Measurements from ENCODE around the gene EIF4G1. TPM values are rescaled to one million over a fixed set of nuclear protein-coding genes. Genes with fewer than 3 reads are reported as not detected.

EIF4G1 gene
- total and polyA plus RNA-seq, 2 experiments from 2014 or later, result 227 to 552 TPM

- peaks cover 7% of the 10 kb centered on the region; the same call in 1 of the 2 replicates for H3K4me1 ChIP-seq (ENCODE audit: insufficient read depth)
- no peaks in the 10 kb centered on the region for H3K9me2 ChIP-seq (ENCODE audit: insufficient read depth)
- H3K4me2 ChIP-seq, result no peak overlapping the region
- TF ChIP-seq EZH2phosphoT487 (IDR thresholded peaks at IDR 0.05; ENCODE audit: unreplicated experiment) (no peak), CTCF (conservative IDR thresholded peaks at IDR 0.05; ENCODE audit: low read depth in 2 of 2) (no peak), ZNF462 (CRISPR knock-in tag; IDR thresholded peaks at IDR 0.05) (no peak), STAT1 (IDR thresholded peaks at IDR 0.05; ENCODE audit: unreplicated experiment) (no peak), ZNF331 (CRISPR knock-in tag; IDR thresholded peaks at IDR 0.05; ENCODE audit: low read depth) (no peak), EZH2 (IDR thresholded peaks at IDR 0.05; ENCODE audit: low read depth, unreplicated experiment) (no peak), ETS1 (IDR thresholded peaks at IDR 0.05) (no peak), POLR2AphosphoS5 (IDR thresholded peaks at IDR 0.05; ENCODE audit: low read depth) (no peak), REST (IDR thresholded peaks at IDR 0.05; ENCODE audit: unreplicated experiment) (no peak), JUNB (IDR thresholded peaks at IDR 0.05; ENCODE audit: unreplicated experiment) (no peak), NANOG (IDR thresholded peaks at IDR 0.05; ENCODE audit: borderline replicate concordance) (no peak)
- Mint-ChIP-seq H3K4me3 (no peak overlapping the region), H3K9me3 (no peaks in the 10 kb centered on the region), H3K36me3 (ENCODE audit: low read depth) (peaks cover 23% of the 10 kb centered on the region), H3K4me1 (peaks cover 10% of the 10 kb centered on the region), H3K27ac (no peak overlapping the region), H3K27me3 (ENCODE audit: insufficient read depth, low read depth, poor library complexity) (peaks cover 13% of the 10 kb centered on the region)
- DNase-seq (ENCODE audit: low spot score) (no peak), ATAC-seq (no peak)
- peaks cover 24% of the 10 kb centered on the region for H3K79me2 ChIP-seq (replicated peaks; ENCODE audit: insufficient read depth)
- no peaks in the 10 kb centered on the region for H3K27me3 ChIP-seq (ENCODE audit: insufficient read depth)
- H4K20me1 ChIP-seq (replicated peaks; ENCODE audit: insufficient read depth), result peaks cover 8% of the 10 kb centered on the region
- no peak overlapping the region for H2AFZ ChIP-seq
- H3K4me3 ChIP-seq, result no peak overlapping the region
- peaks cover 2% of the 10 kb centered on the region; the same call in 1 of the 2 replicates for H3F3A ChIP-seq (replicated peaks; ENCODE audit: low read depth)
- H3K36me3 ChIP-seq (ENCODE audit: insufficient read depth), result peaks cover 12% of the 10 kb centered on the region
- H3K27ac ChIP-seq (ENCODE audit: low read depth), result no peak overlapping the region
Observed at GRCh38 chr3:184296616-184297015, 17.8 kb upstream of the EIF4G1 start.
